Measurements from ENCODE around the gene DNAJB12. TPM values are rescaled to one million over a fixed set of nuclear protein-coding genes. Genes with fewer than 3 reads are reported as not detected.

DNAJB12 gene

GRCh38 chr10:72285972-72286521 is 68.7 kb downstream of the DNAJB12 start:
- Histone ChIP-seq H2AK5ac (ENCODE audit: low read depth, low read length) (no peak overlapping the region), H2AFZ (ENCODE audit: low read length) (peak overlapping the region; percentile 72), H3K9me3 (replicated peaks in 1 of 2; ENCODE audit: control insufficient read depth in 2 of 2, insufficient read depth in 1 of 2, low read depth in 1 of 2, low read length in 2 of 2) (no peaks in the 10 kb centered on the region), H3K14ac (ENCODE audit: low read length) (no peak overlapping the region), H2BK120ac (ENCODE audit: low read depth, low read length) (no peak overlapping the region), H3K23ac (ENCODE audit: low read depth, low read length, poor library complexity) (no peak overlapping the region), H2BK12ac (ENCODE audit: low read length) (no peak overlapping the region), H3K27ac (replicated peaks; ENCODE audit: low read length) (no peak overlapping the region), H4K8ac (ENCODE audit: low read depth, low read length) (no peak overlapping the region), H3K4ac (ENCODE audit: low read length) (no peak overlapping the region), H3K4me1 (ENCODE audit: control insufficient read depth in 2 of 2, insufficient read depth in 1 of 2, low read depth in 1 of 2, low read length in 2 of 2) (peaks cover 2 to 3% of the 10 kb centered on the region in 2 donors), H3K79me1 (ENCODE audit: low read depth, low read length) (no peaks in the 10 kb centered on the region), H3K18ac (ENCODE audit: low read length) (peak overlapping the region; percentile 84), H3K4me3 (ENCODE audit: low read length in 2 of 2) (no peak overlapping the region), H2BK15ac (ENCODE audit: low read length) (peak overlapping the region; percentile 39), H3K36me3 (replicated peaks in 1 of 2; ENCODE audit: control insufficient read depth in 2 of 2, insufficient read depth in 2 of 2, low read length in 2 of 2) (no peaks in the 10 kb centered on the region), H3K4me2 (ENCODE audit: insufficient read depth, low read length, poor library complexity, severe bottlenecking) (no peak overlapping the region), H4K91ac (ENCODE audit: low read depth, low read length, poor library complexity) (no peak overlapping the region), H2BK5ac (ENCODE audit: low read length) (no peak overlapping the region), H3K9ac (ENCODE audit: low read depth, low read length, poor library complexity) (no peak overlapping the region), H3K27me3 (ENCODE audit: control insufficient read depth in 3 of 3, insufficient read depth in 3 of 3, low read depth in 1 of 3, low read length in 3 of 3) (no peaks in the 10 kb centered on the region)
- WGBS, 2 donors (ENCODE audit: extremely low coverage in 2 of 2, insufficient read length in 2 of 2, insufficient replicate concordance in 1 of 2), result no CpG with 5 or more reads among the region's 14 CpGs
- DNase-seq (ENCODE audit: low spot score), result no peak

- no CpG with 5 or more reads among the region's 3 CpGs for WGBS, 2 donors (ENCODE audit: extremely low coverage in 2 of 2, insufficient read length in 2 of 2, insufficient replicate concordance in 1 of 2)
- Histone ChIP-seq H2AK5ac (ENCODE audit: low read depth, low read length) (no peak overlapping the region), H3K9me3 (replicated peaks in 1 of 2; ENCODE audit: control insufficient read depth in 2 of 2, insufficient read depth in 1 of 2, low read depth in 1 of 2, low read length in 2 of 2) (no peaks in the 10 kb centered on the region), H3K79me1 (ENCODE audit: low read depth, low read length) (no peaks in the 10 kb centered on the region), H3K4me3 (ENCODE audit: low read length in 2 of 2) (no peak overlapping the region), H3K36me3 (replicated peaks in 1 of 2; ENCODE audit: control insufficient read depth in 2 of 2, insufficient read depth in 2 of 2, low read length in 2 of 2) (no peaks in the 10 kb centered on the region), H3K4me1 (ENCODE audit: control insufficient read depth in 2 of 2, insufficient read depth in 1 of 2, low read depth in 1 of 2, low read length in 2 of 2) (peaks cover 3 to 6% of the 10 kb centered on the region in 2 donors), H2BK15ac (ENCODE audit: low read length) (no peak overlapping the region), H3K4ac (ENCODE audit: low read length) (no peak overlapping the region), H4K8ac (ENCODE audit: low read depth, low read length) (no peak overlapping the region), H3K27ac (replicated peaks; ENCODE audit: low read length) (no peak overlapping the region), H2AFZ (ENCODE audit: low read length) (no peak overlapping the region), H3K9ac (ENCODE audit: low read depth, low read length, poor library complexity) (no peak overlapping the region), H2BK5ac (ENCODE audit: low read length) (no peak overlapping the region), H3K23ac (ENCODE audit: low read depth, low read length, poor library complexity) (no peak overlapping the region), H4K91ac (ENCODE audit: low read depth, low read length, poor library complexity) (no peak overlapping the region), H2BK12ac (ENCODE audit: low read length) (no peak overlapping the region), H3K27me3 (ENCODE audit: control insufficient read depth in 3 of 3, insufficient read depth in 3 of 3, low read depth in 1 of 3, low read length in 3 of 3) (no peaks in the 10 kb centered on the region), H3K18ac (ENCODE audit: low read length) (no peak overlapping the region), H2BK120ac (ENCODE audit: low read depth, low read length) (no peak overlapping the region), H3K14ac (ENCODE audit: low read length) (no peak overlapping the region), H3K4me2 (ENCODE audit: insufficient read depth, low read length, poor library complexity, severe bottlenecking) (no peak overlapping the region)
- no peak for DNase-seq (ENCODE audit: low spot score)
Observed at GRCh38 chr10:72283131-72283530, 71.6 kb downstream of the DNAJB12 start.

Small RNAs within 50 kb of the gene (small RNA-seq; reads per million reads assigned to genes)
- gene RNU6-805P (ENCODE audit: insufficient read depth), result not detected
